GM08714 (cell line): ENCODE measurements around the gene TAPT1.

Source experiments
- H3K4me3 ChIP-seq: fragments of 200-500 bp; sonication (Bioruptor generic); 2 replicates; pipeline ENCODE4 v1.5.1; 2014; ENCODE audit warnings: mild to moderate bottlenecking, low read length, inconsistent platforms
- ZNF274 ChIP-seq: IDR thresholded peaks from 2 replicates; pipeline ENCODE4 v1.6.1; 2012; ENCODE audit warnings: mild to moderate bottlenecking, low read depth, low read length

The TAPT1 gene

DNA sequence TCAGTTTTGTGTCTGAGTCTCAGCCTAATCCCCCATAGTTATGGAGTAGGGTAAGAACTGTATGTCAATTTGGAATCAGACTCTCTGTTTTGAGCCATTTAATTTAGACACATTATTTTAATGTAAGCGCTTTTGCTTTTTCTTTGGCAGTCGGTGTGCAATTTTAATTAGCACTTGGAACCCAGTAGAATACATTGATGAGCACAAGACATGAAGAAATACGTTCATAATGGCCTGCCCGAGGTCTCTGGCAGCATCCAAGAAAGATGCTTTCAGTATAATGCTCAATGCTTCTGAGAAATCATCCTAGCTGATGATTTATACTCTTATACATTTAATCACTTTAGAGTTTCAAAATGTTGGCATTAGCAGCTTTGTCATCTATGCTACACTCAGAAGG is 8.9 kb upstream of the TAPT1 start:
- H3K4me3 ChIP-seq: no peak overlapping the region
- TF ChIP-seq ZNF274: no peak

GRCh38 chr4:16233569-16234177 is 7.4 kb upstream of the TAPT1 start:
- no peak overlapping the region for H3K4me3 ChIP-seq
- TF ChIP-seq ZNF274: no peak

GRCh38 chr4:16231570-16232245 is 5.4 kb upstream of the TAPT1 start:
- no peak overlapping the region for H3K4me3 ChIP-seq
- TF ChIP-seq ZNF274: no peak

DNA sequence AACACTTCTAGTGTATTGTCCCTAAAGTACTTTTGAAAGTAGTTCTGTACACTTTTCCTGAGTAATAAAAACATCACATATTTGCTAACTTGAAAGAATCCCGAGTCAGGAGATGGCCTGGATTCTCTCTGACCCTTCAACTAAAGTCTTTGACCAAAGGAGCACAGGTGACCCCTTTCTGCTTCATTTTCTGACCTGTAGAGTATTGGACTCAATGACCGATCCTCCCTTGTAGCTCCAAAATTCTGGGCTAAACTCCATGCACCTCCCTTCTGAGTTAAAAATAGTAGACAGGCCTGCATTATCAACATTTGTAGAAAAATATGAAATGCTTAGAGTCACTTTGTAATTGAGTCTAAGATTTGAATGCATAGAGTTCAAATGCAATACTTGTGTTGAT is 4.0 kb upstream of the TAPT1 start:
- TF ChIP-seq ZNF274: no peak
- H3K4me3 ChIP-seq: no peak overlapping the region

GRCh38 chr4:16229604-16230003 is 3.3 kb upstream of the TAPT1 start:
- TF ChIP-seq ZNF274: no peak
- no peak overlapping the region for H3K4me3 ChIP-seq

DNA sequence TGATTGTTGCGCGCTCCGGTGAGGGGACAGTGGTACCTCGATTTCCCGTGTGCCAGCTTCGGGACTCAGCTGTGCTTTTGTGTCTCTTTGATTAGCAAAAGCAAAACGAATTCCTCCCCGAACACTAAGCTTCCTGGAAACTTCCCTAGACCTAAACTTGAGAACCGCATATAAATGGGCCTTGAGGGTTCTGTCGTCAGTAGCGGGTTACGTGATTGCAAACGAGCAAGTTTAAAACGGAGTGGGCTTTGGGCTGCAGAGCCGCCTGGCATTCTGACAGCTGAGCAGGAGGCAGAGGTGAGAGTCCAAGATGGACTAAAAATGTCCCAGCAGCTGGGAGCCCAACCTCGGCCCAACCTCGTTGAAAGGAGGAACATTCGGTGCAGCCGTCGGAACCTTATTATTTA is 1.2 kb upstream of the TAPT1 start:
- no peak for TF ChIP-seq ZNF274
- peak overlapping the region; percentile 83 for H3K4me3 ChIP-seq

GRCh38 chr4:16226816-16227461 is 668 bp upstream of the TAPT1 start:
- H3K4me3 ChIP-seq: peak overlapping the region; percentile 83
- no peak for TF ChIP-seq ZNF274

DNA sequence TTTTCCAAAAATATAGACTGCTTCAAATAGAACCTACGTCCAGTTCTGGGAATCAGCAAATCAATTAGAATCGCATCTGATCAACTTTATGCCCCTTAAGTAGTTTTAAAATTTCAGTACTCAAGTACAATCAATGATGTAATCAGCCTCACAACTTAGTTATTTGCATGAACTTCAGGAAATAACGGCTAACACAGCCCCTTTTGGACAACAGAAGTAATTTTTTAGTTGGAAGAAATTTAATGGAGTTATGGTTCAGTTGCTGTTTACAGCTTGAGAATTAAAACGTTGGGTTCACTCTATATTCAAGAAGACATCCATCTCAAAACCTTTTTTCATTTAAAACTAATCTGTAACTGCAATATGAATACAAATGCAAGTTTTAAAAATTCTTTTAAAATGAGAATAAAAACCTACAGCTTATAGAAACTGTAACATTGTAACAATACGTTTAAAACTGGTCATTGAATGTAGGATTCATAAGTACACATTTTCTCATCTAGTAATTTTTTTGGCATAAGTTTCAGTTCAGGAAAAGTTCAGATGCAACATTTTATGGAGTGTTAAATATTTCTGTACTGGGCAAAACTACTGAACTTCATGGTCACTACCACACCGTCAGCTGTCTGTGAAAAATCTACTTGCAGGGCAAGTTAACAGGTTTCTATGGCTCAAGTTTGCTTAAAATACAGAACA is 956 bp downstream of the TAPT1 start:
- peak overlapping the region; percentile 100 for H3K4me3 ChIP-seq
- TF ChIP-seq ZNF274: no peak

DNA sequence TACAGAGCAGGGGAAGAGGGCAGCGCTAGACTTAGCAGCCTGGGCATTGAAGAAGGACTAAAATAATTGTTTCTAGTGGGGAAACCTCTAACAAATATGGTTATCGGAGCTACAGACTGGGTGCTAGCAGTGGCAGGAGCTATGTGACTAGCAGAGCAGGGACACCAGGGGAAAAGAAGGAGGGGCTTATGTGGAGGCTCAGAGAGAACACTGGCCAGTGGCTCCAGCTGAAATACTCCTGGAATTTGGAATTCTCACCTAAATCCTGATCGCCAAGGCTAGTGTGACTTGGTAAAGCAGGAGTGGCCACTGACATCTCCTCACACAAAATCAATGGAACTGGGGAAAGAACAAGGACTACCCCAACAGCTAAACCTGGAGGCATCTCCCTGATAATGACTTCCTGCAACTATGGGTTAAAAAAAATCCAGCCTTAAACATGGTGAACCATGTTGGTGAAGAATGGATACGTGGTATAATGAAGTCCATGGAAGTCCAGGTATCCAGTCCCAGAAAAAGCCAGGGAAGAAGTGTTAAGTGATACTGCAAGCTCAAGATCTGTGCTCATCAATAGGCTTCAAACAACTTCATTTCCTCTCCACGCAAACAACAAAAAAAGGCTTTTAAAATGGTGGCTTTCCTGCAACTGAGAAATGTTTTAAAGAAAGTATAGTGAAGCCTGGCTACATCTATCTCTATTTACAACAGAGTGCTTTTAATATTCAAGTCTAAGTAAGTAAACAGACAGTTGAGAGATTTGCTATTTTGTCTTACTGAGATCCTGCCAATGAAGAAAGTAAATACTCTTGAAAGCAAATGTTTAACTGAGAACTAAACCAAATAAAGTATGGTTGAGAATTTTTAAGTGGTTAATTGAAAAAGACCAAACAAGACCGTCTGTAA is 1.8 kb downstream of the TAPT1 start:
- H3K4me3 ChIP-seq: peak overlapping the region; percentile 100
- TF ChIP-seq ZNF274: no peak

DNA sequence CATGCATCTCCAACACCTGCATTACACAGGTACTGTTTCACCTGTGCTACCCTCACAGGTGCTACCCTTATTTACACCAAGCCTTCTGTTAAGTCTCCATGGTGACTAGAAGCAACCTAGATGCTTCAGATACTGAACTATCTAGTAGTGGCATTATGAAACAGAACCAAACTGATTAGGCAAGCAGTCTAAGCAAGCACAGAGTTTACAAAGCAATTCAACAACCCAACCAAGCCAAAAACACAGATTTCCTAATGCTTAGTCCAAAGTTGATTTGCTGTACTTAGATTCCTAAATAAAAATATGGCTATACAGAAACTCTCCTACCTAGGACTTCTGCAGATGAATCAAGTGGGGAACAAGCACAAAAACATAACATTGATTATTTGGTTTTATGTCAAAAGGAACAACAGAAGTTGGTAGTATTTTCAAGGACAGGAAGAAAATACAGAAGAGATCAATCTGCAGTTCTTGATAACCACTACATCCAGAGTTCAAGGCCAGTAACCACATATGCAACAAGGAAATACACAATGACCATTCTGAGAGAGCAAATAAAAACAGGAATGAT is 3.2 kb downstream of the TAPT1 start:
- H3K4me3 ChIP-seq: no peak overlapping the region
- TF ChIP-seq ZNF274: no peak

DNA sequence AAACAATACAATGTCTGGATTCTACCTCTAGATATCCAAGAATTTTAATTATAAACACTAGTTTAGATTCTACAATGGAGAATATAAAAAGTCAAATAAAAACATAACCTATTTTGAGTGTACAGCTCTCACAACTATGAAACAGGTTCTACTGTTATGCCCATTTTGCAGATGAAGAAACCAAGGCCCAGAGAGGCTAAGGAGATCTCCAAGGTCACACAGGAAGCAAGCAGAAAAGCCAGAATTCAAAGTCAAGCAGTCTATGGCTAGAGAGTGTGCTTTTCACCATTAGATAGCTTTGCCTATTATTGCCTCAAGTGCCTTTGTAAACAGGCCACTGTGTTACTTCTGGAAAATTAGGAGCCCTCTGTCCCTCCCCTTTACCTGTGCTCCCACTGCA is 7.3 kb downstream of the TAPT1 start:
- no peak overlapping the region for H3K4me3 ChIP-seq
- no peak for TF ChIP-seq ZNF274

DNA sequence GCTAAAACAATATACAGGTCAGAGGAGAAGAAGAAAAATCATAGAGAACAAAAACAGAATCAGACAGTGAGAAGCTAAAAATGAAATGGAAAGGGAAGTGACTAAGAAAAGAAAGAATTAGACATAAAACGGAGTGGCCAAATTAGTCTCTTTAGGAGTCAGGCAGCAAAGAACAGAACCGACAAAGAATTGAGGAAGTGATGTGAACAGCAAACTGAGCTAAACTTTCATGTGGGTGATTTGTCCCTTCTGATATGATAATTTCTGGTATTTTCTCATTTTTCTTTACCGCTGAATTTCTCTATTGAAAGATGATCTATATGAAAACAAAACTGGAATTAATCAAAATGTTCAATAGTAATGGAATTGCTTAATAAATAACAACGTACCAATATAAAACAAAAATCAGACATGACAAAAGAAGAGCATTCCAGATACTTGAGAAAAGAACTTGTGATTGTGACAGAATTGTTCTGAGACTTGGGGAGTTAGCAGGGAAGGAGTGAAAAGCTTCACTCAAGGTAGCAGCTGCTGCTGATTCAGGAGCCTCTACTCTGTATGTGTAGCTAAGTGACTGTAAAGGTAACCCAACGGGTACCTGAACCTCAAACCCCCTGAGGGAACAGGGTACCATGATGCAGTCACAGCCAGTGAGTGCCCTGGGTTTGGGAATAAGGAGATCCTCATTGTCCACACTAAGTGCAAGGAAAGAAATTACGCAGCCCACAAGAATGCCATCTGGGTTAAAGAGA is 8.8 kb downstream of the TAPT1 start:
- peak overlapping the region; percentile 20; the same call in 1 of the 2 replicates for H3K4me3 ChIP-seq

DNA sequence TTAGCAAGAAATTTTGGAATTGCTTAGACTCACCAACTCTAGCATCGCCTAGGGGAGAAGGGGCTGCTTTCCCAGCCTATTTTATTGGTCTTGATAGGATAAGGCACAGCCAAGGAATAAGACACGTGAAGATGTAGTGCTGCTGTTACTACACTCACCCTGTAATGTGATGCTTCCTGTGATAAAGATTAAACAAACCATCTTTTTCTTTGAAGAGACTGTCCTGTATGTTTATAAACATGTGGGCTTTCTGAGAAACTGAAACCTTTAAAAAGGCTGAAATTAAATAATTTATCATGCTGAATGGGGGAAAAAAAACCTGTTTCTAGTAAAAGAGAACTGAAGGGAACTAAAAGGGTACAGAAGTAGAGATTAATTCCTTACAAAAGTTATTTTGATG is 13.2 kb downstream of the TAPT1 start:
- no peak for TF ChIP-seq ZNF274
- H3K4me3 ChIP-seq: no peak overlapping the region

More for the DNA sequence above, 8.8 kb downstream of the TAPT1 start:
- no peak for TF ChIP-seq ZNF274
